SW480 (cell line): Measurements from ENCODE around the gene INTS6.

Experiments used
- DNase-seq: peaks from one replicate; pipeline ENCODE4 v3.0.0-alpha.2; 2016; ENCODE audit warnings: low spot score

INTS6 gene

GRCh38 chr13:51452361-51453206, at the start of gene INTS6:
Gene INTS6 (minus strand): TSS chr13:51453036. CDS start chr13:51452525, 511 bp downstream.
- DNase-seq: peak; percentile 100

GRCh38 chr13:51502153-51502651, 49.4 kb upstream of the INTS6 start:
- no peak for DNase-seq

GRCh38 chr13:51501592-51502152, 48.8 kb upstream of the INTS6 start:
- DNase-seq: no peak

GRCh38 chr13:51501096-51501495, 48.3 kb upstream of the INTS6 start:
- no peak for DNase-seq

GRCh38 chr13:51500687-51501086, 47.9 kb upstream of the INTS6 start:
- no peak for DNase-seq

- DNase-seq: no peak
Measured at GRCh38 chr13:51499841-51500240, 47.0 kb upstream of the INTS6 start.

GRCh38 chr13:51495316-51495715, 42.5 kb upstream of the INTS6 start:
- no peak for DNase-seq

GRCh38 chr13:51494156-51494555, 41.3 kb upstream of the INTS6 start:
- DNase-seq: no peak

GRCh38 chr13:51488212-51488611, 35.4 kb upstream of the INTS6 start:
- DNase-seq: no peak

- DNase-seq: no peak
Measured at GRCh38 chr13:51481656-51482055, 28.8 kb upstream of the INTS6 start.

GRCh38 chr13:51479199-51479523, 26.3 kb upstream of the INTS6 start:
- no peak for DNase-seq

- DNase-seq: no peak
Measured at GRCh38 chr13:51478418-51479198, 25.8 kb upstream of the INTS6 start.

- DNase-seq: no peak
Measured at GRCh38 chr13:51477653-51478324, 25.0 kb upstream of the INTS6 start.

GRCh38 chr13:51477149-51477548, 24.3 kb upstream of the INTS6 start:
- DNase-seq: no peak

- DNase-seq: no peak
Measured at GRCh38 chr13:51475727-51476501, 23.1 kb upstream of the INTS6 start.

- DNase-seq: no peak
Measured at GRCh38 chr13:51469790-51470189, 17.0 kb upstream of the INTS6 start.

GRCh38 chr13:51467730-51468129, 14.9 kb upstream of the INTS6 start:
- DNase-seq: no peak

GRCh38 chr13:51465124-51465523, 12.3 kb upstream of the INTS6 start:
- no peak for DNase-seq

GRCh38 chr13:51457086-51457815, 4.4 kb upstream of the INTS6 start:
- no peak for DNase-seq

GRCh38 chr13:51456510-51456909, 3.7 kb upstream of the INTS6 start:
- no peak for DNase-seq

GRCh38 chr13:51455532-51455931, 2.7 kb upstream of the INTS6 start:
- no peak for DNase-seq
